Stimulated activated CD4-positive, alpha-beta T cell treated with anti-CD3 and anti-CD28 coated beads, Interleukin-4, amount 100 ng/mL, for 48 hours (primary cell): ENCODE results near the gene DRICH1.
"Not testable (repeated sequence)": the region's sequence is repeated elsewhere in the genome, so short reads cannot be mapped to it uniquely, and the experiment has no call there.

Experiments used
- DNase-seq, 2 donors: peaks; one replicate each; pipeline ENCODE4 v3.0.0-alpha.2; 2020; ENCODE audit warnings: low read depth in 2 of 2

DRICH1 gene

DNA sequence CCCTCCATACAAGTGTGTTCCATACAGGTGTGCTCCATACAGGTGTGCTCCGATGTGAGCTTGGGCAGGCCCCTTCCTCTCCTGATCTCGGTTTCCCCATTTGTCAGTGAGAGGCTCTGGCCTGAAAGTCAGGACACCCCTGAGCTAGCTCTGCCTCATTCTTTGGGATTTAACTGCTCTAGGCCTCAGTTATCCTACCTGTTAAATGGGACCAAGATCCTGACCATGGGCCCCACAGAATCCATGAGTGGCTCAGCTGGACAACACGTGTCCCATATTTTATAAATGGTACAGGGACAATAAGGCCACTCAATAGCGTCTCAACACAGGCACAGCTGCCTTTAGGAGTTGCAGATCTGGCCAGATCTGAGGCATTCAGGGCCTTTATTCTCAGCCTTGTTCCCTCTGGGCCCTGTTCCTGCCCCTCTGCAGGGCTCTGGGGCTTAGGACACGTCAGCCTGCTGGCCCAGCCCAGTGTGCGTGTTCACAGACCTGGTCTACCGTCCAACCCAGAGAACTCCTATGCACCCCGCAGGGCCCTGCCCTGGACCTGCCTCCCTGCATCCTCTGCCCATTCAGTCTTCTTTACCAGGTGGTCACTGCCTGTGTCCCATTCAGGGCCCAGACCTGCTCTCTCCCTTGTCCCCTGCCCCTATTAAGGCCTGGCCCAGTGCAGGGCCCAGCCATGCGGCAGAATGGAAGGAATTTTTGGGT is 33.2 kb downstream of the DRICH1 start:
- no peak for DNase-seq

- DNase-seq, result not testable (repeated sequence)
Observed at GRCh38 chr22:23597576-23598268, 34.4 kb downstream of the DRICH1 start.

- not testable (repeated sequence) for DNase-seq
Observed at GRCh38 chr22:23595904-23596303, 36.2 kb downstream of the DRICH1 start.

DNA sequence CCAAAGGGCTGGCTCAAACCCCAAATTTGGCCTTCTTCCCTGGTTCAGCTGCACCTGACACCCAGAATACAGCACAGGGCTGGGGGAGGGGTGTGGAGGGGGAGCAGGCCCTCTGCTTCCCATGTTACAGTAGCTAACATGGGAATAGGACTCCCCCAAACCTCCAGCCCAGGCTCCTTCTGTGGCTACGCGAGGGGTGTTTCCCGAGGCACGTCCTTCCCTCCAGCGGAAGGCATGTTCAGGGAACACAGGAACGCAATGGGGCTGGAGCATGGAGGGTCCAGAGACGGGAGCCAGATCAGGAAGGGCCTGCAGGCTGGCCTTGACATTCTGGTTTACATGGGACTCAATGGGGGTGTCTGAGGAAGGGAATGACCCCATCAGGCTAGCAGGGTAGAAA is 40.3 kb downstream of the DRICH1 start:
- DNase-seq, result no peak

DNA sequence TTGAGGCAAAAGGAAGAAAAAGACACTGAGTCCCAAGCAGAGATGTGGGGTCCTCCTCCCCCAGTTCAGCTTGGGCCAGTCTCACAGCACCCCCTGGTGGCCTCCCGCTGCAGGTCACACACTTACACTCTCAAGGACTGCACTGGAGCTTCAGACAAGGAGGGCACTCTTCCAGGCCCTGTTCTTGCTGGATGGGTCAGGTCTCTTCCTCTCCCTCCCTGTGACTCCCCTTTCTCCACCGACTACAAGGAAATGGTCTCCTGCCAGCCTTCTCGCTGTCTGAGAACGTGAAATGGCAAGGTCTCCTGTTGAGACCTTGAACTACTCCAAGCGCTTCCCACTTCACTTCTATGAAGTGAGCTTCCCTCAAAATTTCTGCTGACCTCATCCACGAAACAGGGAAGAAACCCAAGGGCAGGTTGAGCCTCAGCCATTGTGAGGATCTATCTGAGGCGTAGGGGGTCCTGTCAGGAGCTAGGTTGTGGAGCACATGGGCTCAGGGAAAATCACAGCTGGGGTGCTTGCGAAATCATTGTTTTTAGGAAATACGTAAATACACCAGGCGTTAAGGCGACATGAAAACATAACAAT is 40.8 kb downstream of the DRICH1 start:
- peak; percentile 50 to 58 for DNase-seq

DNA sequence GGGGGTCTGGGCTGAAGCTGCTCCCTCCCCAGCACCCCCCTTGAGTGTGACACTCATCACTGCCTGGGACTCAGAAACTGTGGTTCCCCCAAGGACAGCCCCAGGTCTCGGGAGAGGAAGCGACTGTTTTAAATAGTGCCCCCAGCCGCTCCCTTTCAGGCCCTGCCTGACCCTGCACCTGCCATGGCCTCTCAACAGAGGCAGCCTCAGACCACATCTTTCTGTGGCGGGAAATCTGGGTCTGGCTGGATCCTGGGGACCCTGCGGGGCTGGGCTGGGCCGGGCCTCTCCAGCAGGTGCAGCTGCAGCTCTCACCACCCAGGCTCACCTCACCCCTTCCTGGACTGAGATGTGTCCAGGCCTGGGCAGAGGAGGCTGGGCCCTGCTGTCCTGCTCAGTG is 48.3 kb downstream of the DRICH1 start:
- no peak for DNase-seq

DNA sequence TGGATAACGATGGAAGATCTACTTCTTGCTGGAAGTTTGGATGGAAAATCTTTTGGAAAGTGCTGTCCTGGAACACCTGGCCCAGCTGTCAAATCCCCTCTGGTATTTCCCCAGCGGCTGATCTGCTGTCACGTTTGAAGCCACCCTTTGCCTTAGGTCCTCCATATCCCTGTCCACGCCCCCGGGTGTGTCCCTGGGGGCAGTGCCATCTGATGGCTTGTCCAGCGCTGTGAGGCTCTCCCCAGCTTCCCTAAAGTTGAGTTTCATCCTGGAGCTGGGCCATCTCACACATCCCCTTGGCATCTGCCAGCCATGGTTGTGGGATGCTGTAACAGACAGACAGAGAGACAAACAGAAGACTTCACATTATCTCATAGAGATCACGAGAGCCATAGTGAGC is 49.0 kb downstream of the DRICH1 start:
- DNase-seq, result no peak

GRCh38 chr22:23581260-23581650 is 50.9 kb downstream of the DRICH1 start:
- DNase-seq, result no peak

DNA sequence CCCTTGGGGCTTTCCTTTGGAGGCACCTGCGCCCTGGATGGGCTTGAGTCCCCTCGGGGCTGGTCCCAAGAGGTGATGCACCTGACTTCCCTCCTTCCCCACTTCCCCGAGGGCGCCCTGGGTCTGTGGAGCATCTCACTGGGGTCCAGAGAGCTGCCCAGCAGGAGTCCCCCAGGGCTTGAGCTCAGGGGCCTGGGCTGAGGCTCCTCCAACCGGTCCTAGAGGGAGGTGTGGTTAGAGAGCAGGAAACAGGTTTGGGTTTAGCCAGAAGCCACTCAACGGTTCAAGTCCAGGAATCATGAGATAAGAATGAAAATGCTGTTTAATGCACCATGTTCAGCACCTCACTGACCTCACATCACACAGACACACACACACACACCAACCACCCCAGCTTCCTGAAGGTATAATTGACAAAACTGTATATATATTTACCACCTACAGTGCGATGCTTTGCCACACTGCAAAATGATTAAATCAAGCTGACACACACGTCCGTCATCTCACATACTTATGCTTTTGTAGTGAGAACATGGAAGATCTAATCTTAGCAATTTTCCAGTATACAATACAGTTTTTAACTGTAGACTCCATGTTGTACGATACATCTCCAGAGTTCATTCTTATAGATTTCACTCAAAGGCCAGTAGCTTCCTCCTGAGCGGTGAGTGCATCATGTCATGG is 51.4 kb downstream of the DRICH1 start:
- DNase-seq, result no peak

DNA sequence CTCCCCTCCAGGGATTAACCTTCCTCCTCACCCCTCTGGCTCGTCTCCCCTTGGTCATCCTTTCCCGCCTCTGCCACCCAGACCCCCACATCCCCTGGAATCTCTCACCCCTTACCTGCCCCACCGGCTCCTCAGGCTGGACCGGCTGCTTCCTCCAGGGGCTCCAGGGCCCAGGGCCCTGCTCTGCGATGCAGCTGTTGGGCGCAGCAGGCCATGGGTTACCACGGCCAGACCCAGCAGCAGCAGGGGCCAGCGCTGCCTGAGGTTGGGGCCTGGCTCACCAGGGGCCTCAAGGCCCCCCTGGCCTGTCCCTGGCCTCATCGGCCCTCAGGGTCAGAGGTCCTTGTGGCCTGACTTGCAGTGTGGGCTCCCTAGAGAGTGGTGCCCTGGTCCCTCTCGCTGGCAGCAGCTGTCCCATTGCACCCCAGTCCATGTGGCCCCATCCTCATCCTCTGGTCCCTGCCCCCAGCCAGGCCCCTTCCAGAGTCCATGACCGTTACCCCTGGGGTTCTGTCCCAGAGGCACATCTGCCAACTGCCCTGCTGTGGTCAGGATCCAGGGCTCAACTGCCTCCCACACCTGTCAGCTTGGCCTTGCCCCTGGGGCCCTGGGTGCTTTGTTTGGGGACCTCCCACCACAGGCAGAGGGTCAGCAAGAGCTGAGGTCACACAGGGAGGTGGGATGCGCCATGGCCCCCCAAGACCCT is 52.1 kb downstream of the DRICH1 start, which contains the start of gene IGLL1:
IGLL1 (minus strand) TSS at position 421 of the 706 bp plus-strand sequence; CDS start at position 321, 100 bp downstream.
- no peak for DNase-seq

GRCh38 chr22:23579280-23579679 is 52.8 kb downstream of the DRICH1 start:
- DNase-seq, result no peak

DNA sequence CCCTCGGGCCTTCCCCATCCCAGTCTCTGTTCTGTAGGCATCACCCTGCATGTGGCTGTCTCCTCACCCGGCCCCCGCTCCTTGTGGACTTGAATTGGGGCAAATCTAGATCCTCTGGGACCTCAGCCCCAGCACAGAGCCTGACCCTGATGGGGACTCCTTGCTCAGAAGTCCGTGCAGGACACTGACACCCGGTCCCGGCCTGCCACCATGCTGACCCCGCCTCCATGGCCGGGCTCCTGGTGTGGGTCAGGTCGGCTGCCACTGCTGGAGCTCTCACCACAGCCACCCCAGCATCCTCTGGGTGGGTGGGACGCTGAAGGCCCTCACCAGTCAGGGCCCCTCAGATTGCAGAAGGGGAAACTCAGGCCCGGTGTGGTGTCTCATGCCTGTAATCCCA is 53.8 kb downstream of the DRICH1 start:
- no peak for DNase-seq

DNA sequence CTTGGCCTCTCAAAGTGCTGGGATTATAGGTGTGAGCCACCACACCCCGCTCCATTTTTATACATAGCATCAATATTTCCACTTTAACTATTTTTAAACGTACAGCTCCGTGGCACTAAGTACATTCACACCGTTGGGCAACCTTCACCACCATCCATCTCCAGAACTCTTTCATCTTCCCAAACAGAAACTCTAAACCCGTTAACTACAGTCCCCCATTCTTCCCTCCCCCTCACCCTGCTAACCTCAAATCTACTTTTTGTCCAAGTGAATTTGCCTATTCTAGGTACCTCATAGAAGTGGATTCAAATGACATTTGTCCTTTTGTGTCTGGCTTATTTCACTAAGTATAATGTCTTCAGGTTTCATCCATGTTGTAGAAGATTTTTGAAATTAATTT is 55.4 kb downstream of the DRICH1 start:
- no peak for DNase-seq

GRCh38 chr22:23575601-23576000 is 56.5 kb downstream of the DRICH1 start:
- no peak for DNase-seq

DNA sequence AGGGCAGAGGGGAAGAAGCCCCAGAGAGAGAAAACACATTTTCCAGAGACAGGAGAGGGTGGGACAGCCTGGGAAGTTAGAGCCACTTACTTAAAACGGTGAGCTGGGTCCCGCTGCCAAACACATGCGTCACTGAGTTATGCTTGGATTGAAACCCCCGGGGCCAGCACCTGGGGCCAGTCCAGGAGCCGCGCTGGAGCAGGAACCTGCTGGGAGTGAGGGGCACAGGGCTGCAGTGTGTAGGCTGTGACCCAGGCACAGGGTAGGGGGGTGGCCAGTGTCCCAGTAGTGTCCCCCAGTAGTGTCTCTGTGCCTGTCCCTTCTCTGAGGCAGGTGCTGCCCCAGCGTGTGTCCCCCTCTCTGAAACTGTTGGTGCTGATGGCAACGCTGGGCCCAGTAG is 57.2 kb downstream of the DRICH1 start:
- no peak for DNase-seq

DNA sequence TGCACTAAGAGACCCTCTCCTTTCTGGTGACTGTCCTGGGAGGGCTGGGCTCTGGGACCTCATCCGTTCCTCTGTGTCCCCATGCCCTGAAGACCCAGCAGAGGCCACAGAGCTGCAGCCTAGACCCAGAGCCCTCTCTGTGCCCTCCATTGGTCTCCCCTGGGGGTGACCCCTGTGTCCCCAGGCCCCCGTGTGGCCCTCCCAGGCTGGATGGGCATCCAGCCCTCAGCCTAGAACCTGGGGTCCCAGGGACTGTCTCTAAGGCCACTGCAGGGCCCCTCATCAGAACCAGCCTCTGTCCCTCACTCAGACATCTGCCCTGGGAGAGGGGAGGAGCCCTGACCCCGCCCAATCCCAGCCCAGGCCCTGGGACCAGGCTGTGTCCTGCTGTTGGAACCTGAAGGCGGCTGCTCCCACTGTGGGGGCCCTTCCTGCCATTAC is 57.7 kb downstream of the DRICH1 start:
- DNase-seq, result no peak

DNA sequence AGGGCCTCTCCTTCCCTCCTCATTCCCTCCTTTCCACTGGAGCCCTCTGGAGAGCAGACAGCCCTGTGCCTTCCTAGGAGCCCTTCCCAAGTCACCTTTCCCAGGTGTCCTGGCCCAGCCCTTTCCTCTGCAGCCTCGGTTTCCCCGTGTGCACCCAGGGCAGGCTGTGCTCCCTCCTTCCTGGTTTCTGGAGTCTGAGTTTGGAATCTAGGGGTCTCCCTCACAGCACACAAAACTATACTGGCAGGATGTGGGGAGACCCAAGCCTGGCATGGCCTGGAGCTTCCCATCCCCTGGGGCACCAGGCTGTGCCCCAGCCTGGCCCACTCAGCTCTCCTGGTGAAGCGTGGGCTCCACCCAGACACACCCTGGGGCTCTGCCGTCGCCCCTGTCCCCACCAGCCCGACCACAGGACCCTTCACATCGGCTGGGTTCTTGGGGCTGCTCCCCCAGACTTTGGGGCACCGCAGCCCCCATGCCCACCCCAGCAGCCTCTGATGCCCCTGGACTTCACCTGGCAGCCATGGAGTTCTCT is 58.4 kb downstream of the DRICH1 start:
- not testable (repeated sequence) for DNase-seq

DNA sequence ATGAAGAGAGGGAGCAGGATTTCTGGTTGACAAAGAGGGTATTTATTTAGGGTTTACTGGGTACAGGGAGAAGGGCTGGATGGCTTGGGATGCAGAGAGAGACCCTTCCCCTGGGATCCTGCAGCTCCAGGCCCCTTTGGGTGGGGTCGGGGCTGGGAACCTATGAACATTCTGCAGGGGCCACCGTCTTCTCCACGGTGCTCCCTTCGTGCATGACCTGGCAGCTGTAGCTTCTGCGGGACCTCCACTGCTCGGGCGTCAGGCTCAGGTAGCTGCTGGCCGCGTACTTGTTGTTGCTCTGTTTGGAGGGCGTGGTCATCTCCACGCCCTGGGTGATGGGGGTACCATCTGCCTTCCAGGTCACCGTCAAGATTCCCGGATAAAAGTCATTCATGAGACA is 59.0 kb downstream of the DRICH1 start:
- DNase-seq, result not testable (repeated sequence)

DNA sequence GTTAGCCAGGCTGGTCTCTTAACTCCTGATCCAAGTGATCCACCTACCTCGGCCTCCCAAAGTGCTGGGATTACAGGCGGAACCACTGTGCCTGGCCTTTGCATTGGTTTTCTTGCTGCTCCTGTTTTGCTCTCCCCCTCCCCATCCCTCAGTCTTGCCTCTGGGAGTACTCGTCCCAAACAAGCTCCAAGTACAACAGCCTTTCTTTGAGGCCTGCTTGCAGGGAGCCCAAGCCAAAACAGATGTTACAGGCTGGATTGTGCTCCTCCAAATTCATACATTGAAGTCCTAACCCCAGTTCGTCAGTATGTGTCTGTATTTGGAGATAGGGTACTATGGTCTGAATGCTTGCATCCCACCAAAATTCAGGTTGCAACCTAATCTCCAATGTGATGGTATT is 60.6 kb downstream of the DRICH1 start:
- DNase-seq, result no peak

DNA sequence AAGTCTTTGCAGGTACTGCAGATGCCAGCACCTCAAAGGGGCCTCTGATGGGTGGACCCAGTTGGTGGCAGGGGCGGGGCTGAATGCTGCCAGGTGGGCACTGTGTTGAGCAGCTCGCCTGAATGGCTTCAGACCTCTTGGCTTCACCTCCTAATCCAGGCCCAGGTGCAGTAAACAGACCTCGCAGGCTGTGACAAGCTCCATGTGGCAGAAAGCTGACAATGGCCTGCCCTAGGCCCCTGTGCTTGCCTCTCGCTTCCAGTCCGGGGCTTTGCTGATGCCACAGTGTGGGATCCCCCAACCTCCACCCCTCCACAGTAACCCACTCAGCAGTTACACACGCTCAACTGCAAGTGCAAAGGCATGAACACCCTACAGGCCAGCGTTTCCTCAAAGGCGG is 61.4 kb downstream of the DRICH1 start:
- DNase-seq, result no peak

- DNase-seq, result no peak
Observed at GRCh38 chr22:23569716-23570115, 62.4 kb downstream of the DRICH1 start.
